ENCODE data around the gene MIPEP. TPM values are rescaled to one million over a fixed set of nuclear protein-coding genes. Genes with fewer than 3 reads are reported as not detected.

The MIPEP gene
- total and polyA plus RNA-seq, 2 donors, result 13.2 to 22.7 TPM

GRCh38 chr13:23736541-23736940 is 152.7 kb downstream of the MIPEP start:
- Histone ChIP-seq H3K27me3 (ENCODE audit: control insufficient read depth in 2 of 2, insufficient read depth in 1 of 2, low read length in 1 of 2) (no peaks in the 10 kb centered on the region), H3K4me3 (ENCODE audit: low read length in 2 of 2) (no peak overlapping the region), H3K27ac (ENCODE audit: low read depth in 1 of 2, low read length in 1 of 2) (no peak overlapping the region), H3K36me3 (ENCODE audit: control insufficient read depth in 2 of 2, insufficient read depth in 2 of 2, low read length in 1 of 2) (no peaks in the 10 kb centered on the region), H3K4me1 (ENCODE audit: control insufficient read depth in 2 of 2, insufficient read depth in 2 of 2, low read length in 2 of 2) (no peaks in the 10 kb centered on the region), H3K9me3 (ENCODE audit: control insufficient read depth in 2 of 2, insufficient read depth in 1 of 2, low read length in 1 of 2) (no peaks in the 10 kb centered on the region)
- DNase-seq (ENCODE audit: low read depth in 6 of 9, low spot score in 9 of 9), result no peak
- 96% methylated on average over 5 of the region's 5 CpGs for WGBS

- Histone ChIP-seq H3K9me3 (ENCODE audit: control insufficient read depth in 2 of 2, insufficient read depth in 1 of 2, low read length in 1 of 2) (no peaks in the 10 kb centered on the region), H3K27me3 (ENCODE audit: control insufficient read depth in 2 of 2, insufficient read depth in 1 of 2, low read length in 1 of 2) (no peaks in the 10 kb centered on the region), H3K4me3 (ENCODE audit: low read length in 2 of 2) (no peak overlapping the region), H3K27ac (ENCODE audit: low read depth in 1 of 2, low read length in 1 of 2) (no peak overlapping the region), H3K36me3 (ENCODE audit: control insufficient read depth in 2 of 2, insufficient read depth in 2 of 2, low read length in 1 of 2) (no peaks in the 10 kb centered on the region), H3K4me1 (ENCODE audit: control insufficient read depth in 2 of 2, insufficient read depth in 2 of 2, low read length in 2 of 2) (no peaks in the 10 kb centered on the region)
- no peak for DNase-seq (ENCODE audit: low read depth in 6 of 9, low spot score in 9 of 9)
- 88% methylated on average over 2 of the region's 2 CpGs for WGBS
Observed at GRCh38 chr13:23735329-23735728, 153.9 kb downstream of the MIPEP start.

- no peak for DNase-seq (ENCODE audit: low read depth in 6 of 9, low spot score in 9 of 9)
- Histone ChIP-seq H3K36me3 (ENCODE audit: control insufficient read depth in 2 of 2, insufficient read depth in 2 of 2, low read length in 1 of 2) (no peaks in the 10 kb centered on the region), H3K4me1 (ENCODE audit: control insufficient read depth in 2 of 2, insufficient read depth in 2 of 2, low read length in 2 of 2) (no peaks in the 10 kb centered on the region), H3K27me3 (ENCODE audit: control insufficient read depth in 2 of 2, insufficient read depth in 1 of 2, low read length in 1 of 2) (no peaks in the 10 kb centered on the region), H3K27ac (ENCODE audit: low read depth in 1 of 2, low read length in 1 of 2) (no peak overlapping the region), H3K9me3 (ENCODE audit: control insufficient read depth in 2 of 2, insufficient read depth in 1 of 2, low read length in 1 of 2) (no peaks in the 10 kb centered on the region), H3K4me3 (ENCODE audit: low read length in 2 of 2) (no peak overlapping the region)
- WGBS, result 97% methylated on average over 3 of the region's 3 CpGs
Observed at GRCh38 chr13:23731709-23732108, 157.5 kb downstream of the MIPEP start.

GRCh38 chr13:23730251-23730650 is 158.9 kb downstream of the MIPEP start:
- Histone ChIP-seq H3K4me1 (ENCODE audit: control insufficient read depth in 2 of 2, insufficient read depth in 2 of 2, low read length in 2 of 2) (no peaks in the 10 kb centered on the region), H3K27ac (ENCODE audit: low read depth in 1 of 2, low read length in 1 of 2) (no peak overlapping the region), H3K4me3 (ENCODE audit: low read length in 2 of 2) (no peak overlapping the region), H3K9me3 (ENCODE audit: control insufficient read depth in 2 of 2, insufficient read depth in 1 of 2, low read length in 1 of 2) (no peaks in the 10 kb centered on the region), H3K27me3 (ENCODE audit: control insufficient read depth in 2 of 2, insufficient read depth in 1 of 2, low read length in 1 of 2) (no peaks in the 10 kb centered on the region), H3K36me3 (ENCODE audit: control insufficient read depth in 2 of 2, insufficient read depth in 2 of 2, low read length in 1 of 2) (no peaks in the 10 kb centered on the region)
- DNase-seq (ENCODE audit: low read depth in 6 of 9, low spot score in 9 of 9), result no peak
- WGBS, result 97% methylated on average over 6 of the region's 6 CpGs

- H3K27ac ChIP-seq (ENCODE audit: low read depth in 1 of 2, low read length in 1 of 2), result no peak overlapping the region
- H3K4me1 ChIP-seq (ENCODE audit: control insufficient read depth in 2 of 2, insufficient read depth in 2 of 2, low read length in 2 of 2), result no peaks in the 10 kb centered on the region
- H3K36me3 ChIP-seq (ENCODE audit: control insufficient read depth in 2 of 2, insufficient read depth in 2 of 2, low read length in 1 of 2), result no peaks in the 10 kb centered on the region
- DNase-seq (ENCODE audit: low read depth in 6 of 9, low spot score in 9 of 9), result no peak
- no peaks in the 10 kb centered on the region for H3K9me3 ChIP-seq (ENCODE audit: control insufficient read depth in 2 of 2, insufficient read depth in 1 of 2, low read length in 1 of 2)
- H3K27me3 ChIP-seq (ENCODE audit: control insufficient read depth in 2 of 2, insufficient read depth in 1 of 2, low read length in 1 of 2), result no peaks in the 10 kb centered on the region
- no peak overlapping the region for H3K4me3 ChIP-seq (ENCODE audit: low read length in 2 of 2)
Observed at GRCh38 chr13:23729531-23729930, 159.7 kb downstream of the MIPEP start.

- Histone ChIP-seq H3K4me3 (ENCODE audit: low read length in 2 of 2) (no peak overlapping the region), H3K27me3 (ENCODE audit: control insufficient read depth in 2 of 2, insufficient read depth in 1 of 2, low read length in 1 of 2) (no peaks in the 10 kb centered on the region), H3K36me3 (ENCODE audit: control insufficient read depth in 2 of 2, insufficient read depth in 2 of 2, low read length in 1 of 2) (no peaks in the 10 kb centered on the region), H3K27ac (ENCODE audit: low read depth in 1 of 2, low read length in 1 of 2) (no peak overlapping the region), H3K9me3 (ENCODE audit: control insufficient read depth in 2 of 2, insufficient read depth in 1 of 2, low read length in 1 of 2) (no peaks in the 10 kb centered on the region), H3K4me1 (ENCODE audit: control insufficient read depth in 2 of 2, insufficient read depth in 2 of 2, low read length in 2 of 2) (no peaks in the 10 kb centered on the region)
- no peak for DNase-seq (ENCODE audit: low read depth in 6 of 9, low spot score in 9 of 9)
- 97% methylated on average over 3 of the region's 3 CpGs for WGBS
Observed at GRCh38 chr13:23728807-23729206, 160.4 kb downstream of the MIPEP start.

GRCh38 chr13:23725922-23726321 is 163.3 kb downstream of the MIPEP start:
- no peak overlapping the region for H3K27ac ChIP-seq (ENCODE audit: low read depth in 1 of 2, low read length in 1 of 2)
- no peak for DNase-seq (ENCODE audit: low read depth in 6 of 9, low spot score in 9 of 9)
- no peaks in the 10 kb centered on the region for H3K36me3 ChIP-seq (ENCODE audit: control insufficient read depth in 2 of 2, insufficient read depth in 2 of 2, low read length in 1 of 2)
- no peaks in the 10 kb centered on the region for H3K4me1 ChIP-seq (ENCODE audit: control insufficient read depth in 2 of 2, insufficient read depth in 2 of 2, low read length in 2 of 2)
- H3K4me3 ChIP-seq (ENCODE audit: low read length in 2 of 2), result no peak overlapping the region
- 97% methylated on average over 10 of the region's 10 CpGs for WGBS
- H3K27me3 ChIP-seq (ENCODE audit: control insufficient read depth in 2 of 2, insufficient read depth in 1 of 2, low read length in 1 of 2), result no peaks in the 10 kb centered on the region
- no peaks in the 10 kb centered on the region for H3K9me3 ChIP-seq (ENCODE audit: control insufficient read depth in 2 of 2, insufficient read depth in 1 of 2, low read length in 1 of 2)

GRCh38 chr13:23724196-23724970 is 164.8 kb downstream of the MIPEP start:
- H3K27ac ChIP-seq (ENCODE audit: low read depth in 1 of 2, low read length in 1 of 2), result no peak overlapping the region
- no peak for DNase-seq (ENCODE audit: low read depth in 6 of 9, low spot score in 9 of 9)

GRCh38 chr13:23723471-23723870 is 165.7 kb downstream of the MIPEP start:
- DNase-seq (ENCODE audit: low read depth in 6 of 9, low spot score in 9 of 9), result no peak
- no peak overlapping the region for H3K27ac ChIP-seq (ENCODE audit: low read depth in 1 of 2, low read length in 1 of 2)
- 67% methylated on average over 1 of the region's 1 CpG for WGBS
- no peaks in the 10 kb centered on the region for H3K36me3 ChIP-seq (ENCODE audit: control insufficient read depth in 2 of 2, insufficient read depth in 2 of 2, low read length in 1 of 2)
- peaks cover 5% of the 10 kb centered on the region in 2 donors for H3K4me1 ChIP-seq (ENCODE audit: control insufficient read depth in 2 of 2, insufficient read depth in 2 of 2, low read length in 2 of 2)
- H3K27me3 ChIP-seq (ENCODE audit: control insufficient read depth in 2 of 2, insufficient read depth in 1 of 2, low read length in 1 of 2), result no peaks in the 10 kb centered on the region
- no peaks in the 10 kb centered on the region for H3K9me3 ChIP-seq (ENCODE audit: control insufficient read depth in 2 of 2, insufficient read depth in 1 of 2, low read length in 1 of 2)
- no peak overlapping the region for H3K4me3 ChIP-seq (ENCODE audit: low read length in 2 of 2)

More at GRCh38 chr13:23724196-23724970, 164.8 kb downstream of the MIPEP start:
- peaks cover 0 to 2% of the 10 kb centered on the region in 2 donors for H3K4me1 ChIP-seq (ENCODE audit: control insufficient read depth in 2 of 2, insufficient read depth in 2 of 2, low read length in 2 of 2)
- no peak overlapping the region for H3K4me3 ChIP-seq (ENCODE audit: low read length in 2 of 2)
- no peaks in the 10 kb centered on the region for H3K36me3 ChIP-seq (ENCODE audit: control insufficient read depth in 2 of 2, insufficient read depth in 2 of 2, low read length in 1 of 2)
- no peaks in the 10 kb centered on the region for H3K27me3 ChIP-seq (ENCODE audit: control insufficient read depth in 2 of 2, insufficient read depth in 1 of 2, low read length in 1 of 2)
- no peaks in the 10 kb centered on the region for H3K9me3 ChIP-seq (ENCODE audit: control insufficient read depth in 2 of 2, insufficient read depth in 1 of 2, low read length in 1 of 2)
- 98% methylated on average over 7 of the region's 7 CpGs for WGBS
